ENCODE results near the gene HNRNPAB.

GRCh38 chr5:178182158-178182876 lies 22.0 kb upstream of the HNRNPAB start:
- TF ChIP-seq, protein P1, sequence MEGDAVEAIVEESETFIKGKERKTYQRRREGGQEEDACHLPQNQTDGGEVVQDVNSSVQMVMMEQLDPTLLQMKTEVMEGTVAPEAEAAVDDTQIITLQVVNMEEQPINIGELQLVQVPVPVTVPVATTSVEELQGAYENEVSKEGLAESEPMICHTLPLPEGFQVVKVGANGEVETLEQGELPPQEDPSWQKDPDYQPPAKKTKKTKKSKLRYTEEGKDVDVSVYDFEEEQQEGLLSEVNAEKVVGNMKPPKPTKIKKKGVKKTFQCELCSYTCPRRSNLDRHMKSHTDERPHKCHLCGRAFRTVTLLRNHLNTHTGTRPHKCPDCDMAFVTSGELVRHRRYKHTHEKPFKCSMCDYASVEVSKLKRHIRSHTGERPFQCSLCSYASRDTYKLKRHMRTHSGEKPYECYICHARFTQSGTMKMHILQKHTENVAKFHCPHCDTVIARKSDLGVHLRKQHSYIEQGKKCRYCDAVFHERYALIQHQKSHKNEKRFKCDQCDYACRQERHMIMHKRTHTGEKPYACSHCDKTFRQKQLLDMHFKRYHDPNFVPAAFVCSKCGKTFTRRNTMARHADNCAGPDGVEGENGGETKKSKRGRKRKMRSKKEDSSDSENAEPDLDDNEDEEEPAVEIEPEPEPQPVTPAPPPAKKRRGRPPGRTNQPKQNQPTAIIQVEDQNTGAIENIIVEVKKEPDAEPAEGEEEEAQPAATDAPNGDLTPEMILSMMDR (IDR thresholded peaks at IDR 0.05), result no peak
- TF ChIP-seq POLR2A (IDR thresholded peaks at IDR 0.05), result no peak
